HPDE6-E6E7 (cell line): ENCODE data around the gene WDR35.
"Not testable (repeated sequence)": the region's sequence is repeated elsewhere in the genome, so short reads cannot be mapped to it uniquely, and the experiment has no call there.

Source experiments
- DNase-seq: peaks from one replicate; pipeline ENCODE4 v3.0.0; 2011; ENCODE audit warnings: missing footprints; ENCODE audit errors: extremely low spot score

Gene WDR35

DNA sequence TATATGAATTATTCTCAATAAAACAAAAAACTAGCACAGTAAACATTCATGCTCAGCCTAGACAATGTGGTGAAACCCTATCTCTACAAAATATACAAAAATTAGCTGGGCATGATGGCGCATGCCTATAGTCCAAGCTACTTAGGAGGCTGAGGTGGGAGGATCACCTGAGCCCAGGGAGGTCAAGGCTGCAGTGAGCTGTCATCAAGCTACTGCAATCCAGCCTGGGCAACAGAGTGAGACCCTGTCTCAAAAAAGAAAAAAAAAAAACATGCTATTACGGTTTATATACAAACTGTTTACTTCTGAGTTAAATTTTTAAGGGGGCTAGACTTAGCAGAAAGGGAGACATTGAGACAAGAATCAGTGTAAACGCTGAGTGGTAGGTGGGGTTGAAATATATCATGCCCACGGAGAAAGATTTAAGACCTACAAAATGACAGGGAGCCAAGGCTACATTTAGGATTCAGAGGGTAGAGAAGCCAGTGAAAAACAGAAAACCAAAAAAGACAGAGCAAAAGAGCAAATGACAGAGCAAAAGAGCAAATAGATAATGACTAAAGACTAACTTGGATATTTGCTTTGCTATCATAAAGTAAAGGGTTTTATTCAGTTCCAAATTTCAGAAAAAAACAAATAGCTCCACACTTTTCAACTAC, 95.6 kb downstream of the WDR35 start:
- DNase-seq = no peak

DNA sequence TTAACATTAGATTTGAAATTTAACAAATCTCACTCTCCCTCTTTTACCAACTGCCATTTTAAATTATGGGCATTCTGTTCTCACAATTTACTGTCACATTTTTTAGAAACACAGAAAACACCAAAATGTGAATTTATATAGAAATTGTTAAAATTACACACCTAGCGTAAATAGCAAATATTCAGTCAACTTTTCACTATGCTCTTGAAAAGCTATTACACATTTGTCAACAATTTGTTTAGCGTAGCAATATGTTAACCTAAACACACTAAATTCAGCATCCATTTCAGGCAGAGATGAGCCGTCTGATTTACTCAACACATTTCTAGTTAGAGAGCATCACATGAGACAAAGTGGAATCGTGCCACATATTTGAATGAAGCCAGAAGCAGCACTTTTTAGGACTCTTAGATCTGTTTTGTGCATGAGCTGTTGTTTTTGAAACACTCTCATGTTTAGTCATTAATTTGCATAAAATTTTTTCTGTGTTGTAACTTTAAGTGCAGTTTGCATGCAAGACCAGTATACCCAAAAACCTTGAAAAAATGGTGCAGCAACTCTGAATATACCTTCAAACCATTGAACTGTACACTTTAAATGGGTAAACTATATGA, 96.3 kb downstream of the WDR35 start:
- no peak for DNase-seq

DNA sequence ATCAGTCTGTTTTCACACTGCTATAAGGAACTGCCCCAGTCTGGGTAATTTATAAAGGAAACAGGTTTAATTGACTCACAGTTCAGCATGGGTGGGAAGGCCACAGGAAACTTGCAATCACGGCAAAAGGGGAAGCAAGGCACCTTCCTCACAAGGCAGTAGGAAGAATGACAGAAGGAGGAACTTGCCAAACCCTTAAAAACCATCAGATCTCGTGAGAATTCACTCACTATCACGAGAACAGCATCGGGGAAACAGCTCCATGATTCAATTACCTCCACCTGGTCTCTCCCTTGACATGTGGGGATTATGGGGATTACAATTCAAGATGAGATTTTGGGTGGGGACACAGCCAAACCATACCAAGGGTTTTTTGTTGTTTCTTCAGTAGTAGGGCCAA, 97.9 kb downstream of the WDR35 start:
- DNase-seq = not testable (repeated sequence)

DNA sequence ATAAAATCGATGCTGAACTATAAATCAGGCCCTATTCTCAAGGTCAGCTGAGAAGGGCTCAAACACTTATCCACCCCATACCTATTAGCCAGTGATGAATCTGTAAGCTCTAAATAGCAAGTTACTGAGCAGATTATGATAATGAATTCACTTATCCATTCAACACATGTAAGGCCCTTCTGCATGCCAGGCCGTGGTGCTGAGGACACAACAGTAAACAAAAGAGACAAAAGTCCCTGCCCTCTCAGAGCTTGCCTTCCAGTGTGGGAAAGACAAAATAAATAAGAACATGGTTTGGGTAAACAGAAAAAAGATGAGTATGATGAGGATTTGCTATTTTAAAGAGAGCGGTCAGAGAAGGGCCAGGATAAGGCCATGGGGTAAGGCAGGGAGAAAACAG, 99.8 kb downstream of the WDR35 start:
- DNase-seq = no peak

GRCh38 chr2:19888831-19889230, 101.1 kb downstream of the WDR35 start:
- DNase-seq = no peak

DNA sequence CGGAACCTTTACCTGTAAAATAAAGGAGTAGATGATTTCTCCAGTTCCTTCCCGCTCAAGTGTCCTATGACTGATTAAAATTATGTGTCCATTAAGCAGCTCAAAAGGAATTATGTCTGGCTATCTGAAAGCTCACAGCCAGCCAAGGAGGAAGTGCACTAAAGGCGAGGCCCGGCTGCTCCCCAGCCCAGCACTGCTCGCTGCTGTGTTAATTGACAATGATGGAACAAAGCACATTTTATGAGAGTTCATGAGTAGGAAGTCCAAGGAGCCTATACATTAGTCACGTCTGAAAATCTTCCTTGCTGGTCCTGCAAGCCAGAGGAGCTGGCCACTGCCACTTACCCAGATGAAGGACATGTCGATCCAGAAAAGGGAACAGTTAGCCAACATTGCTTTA, 102.4 kb downstream of the WDR35 start:
- no peak for DNase-seq

DNA sequence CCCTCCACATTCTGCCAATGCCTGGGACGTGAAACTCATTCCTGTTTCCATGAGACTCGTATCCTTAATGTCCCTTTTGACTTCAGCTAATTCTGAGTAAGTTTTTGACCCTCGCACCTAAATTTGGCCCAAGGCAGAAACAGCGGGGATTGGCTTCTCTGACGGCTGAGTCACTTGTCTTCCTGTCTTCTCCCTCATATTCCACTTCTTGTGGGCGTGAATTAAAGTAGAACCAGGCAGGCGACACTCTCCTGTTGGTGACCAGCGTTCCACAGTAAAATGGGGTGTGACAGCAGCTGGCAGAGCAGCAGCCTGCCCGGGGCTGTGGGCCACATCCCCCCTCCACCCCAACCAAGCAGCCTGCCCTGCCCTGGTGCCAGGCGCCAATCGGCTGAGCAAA, 103.6 kb downstream of the WDR35 start:
- DNase-seq = no peak

DNA sequence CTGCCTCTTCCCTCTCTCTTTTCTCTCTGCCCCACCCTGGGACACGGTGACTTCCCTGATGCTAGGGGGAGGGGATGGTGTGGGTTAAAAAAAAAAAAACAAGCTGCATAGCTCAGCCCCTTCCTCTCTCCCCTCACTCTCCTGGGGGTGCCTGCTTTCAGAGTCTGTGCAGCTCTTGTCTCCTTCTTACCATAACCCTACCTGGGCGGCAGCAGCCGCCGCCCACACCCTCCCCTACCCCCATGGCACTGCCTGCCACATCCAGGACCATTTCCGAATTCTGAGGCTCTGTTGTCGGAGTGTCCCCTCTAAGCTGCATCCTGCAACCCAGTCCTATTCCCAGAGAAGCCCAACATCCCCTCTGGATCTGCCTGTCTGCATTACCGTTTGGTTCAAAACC, 104.1 kb downstream of the WDR35 start:
- no peak for DNase-seq

DNA sequence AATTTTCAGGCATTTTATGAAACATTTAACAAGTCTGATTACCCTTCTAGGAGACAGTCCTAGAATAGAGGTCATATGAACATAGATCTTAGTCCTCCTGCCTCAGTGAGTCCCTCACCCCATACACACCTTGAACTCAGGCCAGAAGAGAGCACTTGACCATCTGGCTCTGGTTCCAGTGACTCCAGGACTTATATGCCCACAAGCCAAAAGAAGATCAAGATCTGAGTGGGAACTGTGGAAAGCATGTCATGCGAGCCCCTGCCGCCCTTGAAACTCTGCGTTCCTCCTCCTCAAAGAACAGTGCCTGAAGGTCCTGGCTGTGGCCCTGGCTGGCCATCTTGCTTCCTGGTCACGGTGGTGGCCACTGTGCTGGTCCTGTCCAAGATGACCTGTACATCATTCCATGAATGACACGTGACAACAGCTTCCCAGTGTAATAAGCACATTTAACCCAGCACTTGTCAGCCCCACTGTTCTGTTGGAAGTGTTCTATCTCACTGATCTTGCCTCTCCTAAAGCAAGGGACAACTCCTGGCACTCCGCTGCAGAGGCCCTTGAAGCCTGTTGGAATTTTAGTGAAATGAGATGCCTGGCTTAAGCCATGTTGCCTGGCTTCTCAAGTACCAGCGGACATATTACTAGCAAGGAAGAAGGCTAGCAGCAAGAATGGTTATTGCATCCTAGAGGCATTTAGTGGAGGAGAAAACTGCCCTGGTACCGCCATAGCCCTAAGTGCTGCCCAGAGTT, 105.8 kb downstream of the WDR35 start:
- no peak for DNase-seq

DNA sequence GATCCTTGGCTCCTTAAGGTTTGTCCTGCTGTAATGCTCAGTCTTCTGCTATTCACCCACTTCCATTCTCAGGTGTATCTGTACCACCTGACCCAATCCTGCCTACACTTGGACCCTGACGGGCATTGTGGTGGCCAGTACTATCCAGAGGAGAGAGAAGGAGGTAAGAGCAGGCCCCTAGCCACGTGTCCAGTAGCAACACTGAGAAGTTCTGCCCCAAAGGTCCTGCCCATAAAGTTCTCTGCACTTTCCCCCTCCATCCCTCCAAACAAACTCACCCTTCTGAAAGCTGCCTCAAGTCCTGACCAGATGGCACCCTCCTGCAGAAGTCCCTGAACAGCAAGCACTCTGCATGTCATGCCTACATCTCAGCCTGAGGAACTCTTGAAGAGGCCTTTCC, 106.4 kb downstream of the WDR35 start:
- no peak for DNase-seq

- DNase-seq = no peak
Observed at GRCh38 chr2:19882286-19882685, 107.6 kb downstream of the WDR35 start.

DNA sequence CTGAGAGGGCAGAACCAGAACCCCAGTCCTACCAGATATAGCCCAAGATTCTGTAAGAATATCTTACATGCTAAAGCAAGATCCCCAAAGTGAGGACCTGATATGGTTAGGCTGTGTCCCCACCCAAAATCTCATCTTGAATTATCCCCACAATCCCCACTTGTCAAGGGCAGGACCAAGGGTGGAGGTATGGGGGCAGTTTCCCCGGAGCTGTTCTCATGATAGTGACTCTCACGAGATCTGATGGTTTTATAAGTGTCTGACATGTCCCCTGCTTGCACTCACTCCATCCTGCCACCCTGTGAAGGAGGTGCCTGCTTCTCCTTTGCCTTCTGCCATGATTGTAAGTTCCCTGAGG, 108.0 kb downstream of the WDR35 start:
- no peak for DNase-seq

DNA sequence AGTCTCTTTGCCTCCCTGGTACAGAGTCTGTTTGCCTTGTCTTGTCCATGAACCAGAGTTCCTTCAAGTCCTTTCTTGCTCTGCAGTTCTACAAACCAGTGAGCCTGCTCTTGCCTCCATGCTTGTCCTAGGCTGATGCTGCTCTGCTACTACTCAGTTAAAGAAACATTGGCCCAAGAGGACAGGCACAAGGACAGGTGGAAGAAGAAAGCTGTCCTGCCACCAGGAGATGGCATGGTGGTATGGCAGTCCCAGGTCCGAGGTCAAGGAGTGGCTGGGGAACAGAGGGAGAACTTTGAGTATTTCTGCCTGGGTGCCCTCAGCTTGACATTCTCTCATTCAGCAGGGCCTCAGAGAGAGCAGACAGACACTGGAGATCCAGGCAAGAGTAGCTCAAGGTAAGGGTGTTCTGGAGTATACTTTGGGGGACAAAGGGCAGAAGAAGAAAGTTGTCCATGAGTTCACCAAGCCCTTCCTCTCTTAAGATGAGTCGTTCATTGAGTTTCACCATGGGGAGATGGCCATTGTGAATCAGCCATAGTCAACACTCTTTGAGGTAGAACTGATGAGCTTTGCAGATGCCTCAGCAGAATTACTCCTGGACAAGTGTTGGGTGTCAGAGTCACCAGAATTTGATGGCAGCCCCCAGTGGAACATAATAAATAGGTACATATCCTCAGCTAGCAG, 108.5 kb downstream of the WDR35 start:
- DNase-seq = no peak

DNA sequence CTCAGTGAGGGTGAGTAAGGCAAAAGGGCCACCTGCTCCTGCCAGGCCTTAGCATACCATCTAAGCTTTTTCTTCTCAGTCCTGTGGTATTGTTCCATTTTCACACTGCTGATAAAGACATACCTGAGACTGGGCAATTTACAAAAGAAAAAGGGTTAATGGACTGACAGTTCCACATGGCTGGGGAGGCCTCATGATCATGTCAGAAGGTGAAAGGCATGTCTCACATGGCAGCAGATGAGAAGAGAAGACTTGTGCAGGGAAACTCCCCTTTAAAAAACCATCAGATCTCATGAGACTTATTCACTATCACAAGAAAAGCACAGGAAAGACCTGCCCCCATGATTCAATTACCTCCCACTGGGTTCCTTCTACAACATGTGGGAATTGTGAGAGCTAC, 109.7 kb downstream of the WDR35 start:
- DNase-seq = not testable (repeated sequence)

DNA sequence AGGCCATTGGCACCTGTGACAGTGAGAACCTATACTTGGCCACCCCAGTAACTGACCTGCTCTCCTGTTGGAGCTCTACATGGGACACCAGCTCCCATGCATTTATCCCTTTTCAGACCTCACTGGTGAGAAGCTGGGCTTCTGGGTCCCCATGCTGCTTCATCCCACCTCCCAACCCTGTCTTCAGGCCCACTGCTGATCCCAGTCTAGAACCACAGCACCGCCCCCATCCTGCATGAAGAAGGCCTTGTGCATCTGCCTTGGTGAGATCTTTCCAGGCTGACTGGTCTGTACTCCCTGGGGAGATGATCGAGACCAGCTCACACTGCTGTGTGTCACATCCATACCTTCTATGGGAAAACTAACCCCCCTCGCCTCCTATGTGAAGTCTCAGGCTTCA, 110.8 kb downstream of the WDR35 start:
- no peak for DNase-seq

DNA sequence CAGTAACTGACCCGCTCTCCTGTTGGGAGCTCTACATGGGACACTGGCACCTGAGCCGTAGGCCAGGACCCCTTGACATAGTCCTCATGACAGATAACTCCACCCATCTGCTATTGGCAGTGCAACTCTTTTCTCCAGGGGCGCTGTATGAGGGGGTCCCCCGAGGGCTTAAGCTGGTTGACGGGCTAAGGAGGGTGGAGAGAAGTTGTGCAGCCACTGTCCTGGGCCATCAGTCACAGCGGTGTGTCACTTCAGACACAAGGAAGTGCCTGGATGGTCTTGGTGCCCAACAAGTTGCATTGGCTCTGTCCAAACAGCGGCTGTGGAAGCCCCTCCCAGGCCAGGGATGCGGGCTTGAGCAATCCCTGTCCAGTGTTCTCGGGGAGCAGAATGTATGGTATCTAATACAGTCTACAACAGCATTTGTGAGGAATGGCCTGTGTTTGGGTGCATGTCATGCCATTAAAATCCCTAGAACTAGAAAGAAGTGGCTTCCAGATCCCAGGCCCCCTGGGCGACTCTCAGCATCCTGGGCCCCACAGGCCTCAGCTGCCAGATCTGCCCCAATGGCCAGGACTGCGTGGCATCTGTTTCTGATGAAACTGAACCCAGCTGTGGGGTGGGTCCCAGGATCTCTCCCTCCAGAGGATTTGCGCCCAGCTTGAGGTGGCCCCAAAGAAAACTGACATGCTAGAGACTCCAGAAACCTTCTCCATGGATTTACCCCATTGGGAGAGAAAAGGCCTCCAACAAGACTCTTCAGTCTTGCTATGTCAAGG, 111.4 kb downstream of the WDR35 start:
- no peak for DNase-seq

DNA sequence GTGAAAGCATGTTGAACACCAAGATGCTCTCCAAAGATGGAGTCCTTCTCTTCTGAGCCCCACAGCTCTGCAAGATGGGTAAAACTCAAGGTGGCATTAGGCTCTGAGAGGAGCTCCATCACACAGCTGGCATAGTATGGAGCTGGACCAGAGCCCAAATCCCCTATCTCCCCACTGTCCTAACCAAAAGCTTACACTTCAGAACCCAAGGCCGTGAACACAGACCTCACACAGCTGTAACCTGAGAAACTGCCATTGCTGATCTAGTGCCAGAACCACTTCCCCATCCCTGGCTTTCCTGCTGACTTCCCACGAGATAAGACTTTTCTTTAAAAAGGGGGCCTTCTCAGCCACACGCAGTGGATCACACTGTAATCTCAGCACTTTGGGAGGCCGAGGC, 113.2 kb downstream of the WDR35 start:
- DNase-seq = no peak

DNA sequence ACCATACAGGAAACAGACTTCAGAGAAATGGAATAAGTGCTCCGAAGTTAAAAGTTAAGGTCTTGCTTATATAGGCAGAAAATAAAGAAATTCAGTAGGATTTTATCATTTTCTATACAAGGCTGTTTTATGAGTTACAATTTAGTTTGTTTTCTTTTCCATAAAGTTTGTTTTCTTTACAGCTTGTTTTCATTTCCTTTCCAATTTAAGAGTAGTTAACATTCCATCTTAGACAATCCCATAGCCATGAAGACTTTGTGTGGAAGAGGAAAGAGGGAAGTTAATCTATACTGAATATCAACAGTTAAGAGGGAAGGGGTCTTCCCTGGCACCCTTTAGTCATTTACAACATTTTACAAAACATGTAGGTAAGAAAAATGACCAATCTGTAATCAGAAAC, 114.6 kb downstream of the WDR35 start:
- DNase-seq = no peak

- DNase-seq = no peak
Observed at GRCh38 chr2:19874726-19875125, 115.2 kb downstream of the WDR35 start.

DNA sequence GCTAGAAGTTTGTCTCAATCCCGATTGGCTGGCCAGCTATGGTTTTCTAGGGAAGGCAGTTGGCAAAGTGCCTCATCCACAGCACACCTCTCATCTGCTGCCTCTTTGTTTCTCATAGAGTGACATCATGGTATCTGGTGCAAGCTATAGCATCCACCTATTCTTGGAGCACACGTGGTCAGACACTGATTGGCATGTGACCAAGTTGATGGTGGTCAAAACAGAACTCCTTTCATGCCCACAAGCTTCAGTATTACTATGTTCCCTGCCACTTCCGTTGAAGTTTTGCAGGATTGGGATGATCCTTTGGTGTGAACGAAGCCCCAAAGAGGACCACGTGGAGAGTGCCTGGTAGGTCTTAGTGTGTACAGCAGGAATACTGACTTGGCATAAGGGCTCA, 116.9 kb downstream of the WDR35 start:
- no peak for DNase-seq

GRCh38 chr2:19872302-19872701, 117.6 kb downstream of the WDR35 start:
- DNase-seq = no peak

GRCh38 chr2:19871836-19872235, 118.1 kb downstream of the WDR35 start:
- DNase-seq = no peak
